Lung (tissue), 12 donors: ENCODE measurements around the gene IPO4. TPM values are rescaled to one million over a fixed set of nuclear protein-coding genes. Genes with fewer than 3 reads are reported as not detected.

Experiments
- ATAC-seq: fragments of 200-7000 bp; cut with Tn5 transposase; one replicate; pipeline ENCODE4 v1.9.1; 2020; ENCODE audit warnings: moderate number of reproducible peaks; ENCODE audit not compliant: insufficient read depth, low FRiP score
- DNase-seq, 3 donors: peaks; one replicate each; pipeline ENCODE4 v3.0.0-alpha.2; 2013 to 2017
- H3K27ac ChIP-seq, 2 donors: one replicate each; pipeline ENCODE4 v1.5.1; 2013; ENCODE audit warnings: mild to moderate bottlenecking in 2 of 2, moderate library complexity in 2 of 2, control low read depth in 1 of 2, inconsistent platforms in 1 of 2, low read depth in 1 of 2, low read length in 1 of 2
- H3K27me3 ChIP-seq, 3 donors: one replicate each; pipeline ENCODE4 v1.5.1; 2013; ENCODE audit warnings: low read length in 2 of 3; ENCODE audit not compliant: control insufficient read depth in 3 of 3, insufficient read depth in 3 of 3
- H3K36me3 ChIP-seq, 4 donors: one replicate each; pipeline ENCODE4 v1.5.1; 2013; ENCODE audit warnings: low read length in 4 of 4, mild to moderate bottlenecking in 1 of 4, moderate library complexity in 1 of 4; ENCODE audit not compliant: control insufficient read depth in 4 of 4, insufficient read depth in 4 of 4
- H3K4me1 ChIP-seq, 5 donors: one replicate each; pipeline ENCODE4 v1.5.1; 2013; ENCODE audit warnings: low read length in 5 of 5, mild to moderate bottlenecking in 2 of 5, moderate library complexity in 1 of 5; ENCODE audit not compliant: control insufficient read depth in 5 of 5, insufficient read depth in 5 of 5
- H3K4me3 ChIP-seq: one replicate; pipeline ENCODE4 v1.5.1; 2013; ENCODE audit warnings: mild to moderate bottlenecking, control low read depth, moderate library complexity
- H3K9ac ChIP-seq, 2 donors: one replicate each; pipeline ENCODE4 v1.5.1; 2013; ENCODE audit warnings: low read length in 2 of 2, control low read depth in 1 of 2; ENCODE audit not compliant: insufficient read depth in 1 of 2
- H3K9me3 ChIP-seq, 4 donors: one replicate each; pipeline ENCODE4 v1.5.1; 2013; ENCODE audit warnings: low read length in 3 of 4, mild to moderate bottlenecking in 1 of 4, moderate library complexity in 1 of 4; ENCODE audit not compliant: control insufficient read depth in 4 of 4, insufficient read depth in 3 of 4
- WGBS, 2 donors: extraction: QIAGEN DNeasy Blood & Tissue Kit; methylation state at CpG; one replicate each; pipeline ENCODE4 v1.1.7; 2013; 5-methylcytosine and 5-hydroxymethylcytosine counted together
- polyA plus RNA-seq, 2 donors: library from polyadenylated mRNA; stranded (reverse); fragments of 200-250 nt; gene quantifications; one replicate each; pipeline ENCODE4 v1.2.1, GENCODE V29; 2013
- total RNA-seq, 2 donors: library from RNA; depleted of rRNA in 1 of 2; stranded (reverse); fragments of >200 nt in 1 of 2; gene quantifications; one replicate each; pipeline ENCODE4 v1.2.1, GENCODE V29; 2014 to 2021
- TF ChIP-seq, protein P1 (sequence below): IDR thresholded peaks from 2 replicates; pipeline ENCODE4 v1.5.1; 2012; ENCODE audit warnings: mild to moderate bottlenecking; ENCODE audit errors: control extremely low read depth, extremely low read depth
- donor health status: control.
- donor health status: control.
- donor health status: Bipolar disorder and iron deficiency.
- donor health status: healthy.
- donor health status: DM: yes; HTN: yes; CAD: no.

IPO4 gene
- total and polyA plus RNA-seq, 4 donors: 13.0 to 78.9 (median 28.4) TPM

DNA sequence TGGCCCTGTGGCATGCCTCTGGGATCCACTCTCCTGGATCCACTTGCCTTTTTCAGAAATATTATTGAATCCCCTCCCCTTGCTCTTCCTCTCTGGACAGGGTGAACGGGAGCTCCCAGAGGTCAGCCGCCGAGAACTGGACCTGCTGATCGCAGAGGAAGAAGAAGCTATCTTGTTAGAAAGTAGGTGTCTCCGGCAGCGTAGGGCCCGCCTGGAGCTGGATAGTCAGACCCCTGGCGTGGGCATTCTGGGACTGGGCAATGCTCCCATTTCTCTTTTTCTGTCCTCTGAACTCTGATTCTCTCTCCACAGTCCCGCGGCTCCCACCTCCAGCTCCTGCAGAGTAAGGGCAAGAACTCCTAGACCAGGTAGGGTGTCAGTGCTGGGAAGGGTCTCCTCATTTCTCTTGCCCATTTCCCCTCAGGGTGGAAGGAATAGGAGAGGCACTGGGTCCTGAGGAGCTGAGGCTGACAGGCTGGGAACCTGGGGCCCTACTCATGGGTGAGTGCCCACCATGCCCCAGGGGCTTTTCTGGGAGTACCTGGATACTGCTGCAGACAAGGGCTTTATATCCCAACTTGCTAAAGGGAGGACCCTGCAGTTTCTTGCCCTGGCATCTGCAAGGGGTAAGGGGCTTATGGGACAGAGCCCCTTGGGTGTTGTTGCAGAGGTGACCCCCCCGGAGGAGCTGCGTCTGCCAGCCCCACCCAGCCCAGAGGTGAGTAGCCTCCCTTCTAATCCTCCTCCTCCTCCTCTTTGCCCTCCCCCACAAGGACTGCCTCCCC, 11.4 kb downstream of the IPO4 start:
- peaks cover 0 to 68% (median 3%) of the 10 kb centered on the region in 4 donors for H3K36me3 ChIP-seq
- H3K27me3 ChIP-seq: no peaks in the 10 kb centered on the region
- no peaks in the 10 kb centered on the region for H3K9me3 ChIP-seq
- H3K4me3 ChIP-seq: no peak overlapping the region
- DNase-seq (no peak), ATAC-seq (no peak)
- no peak overlapping the region for H3K27ac ChIP-seq
- H3K9ac ChIP-seq: no peak overlapping the region
- peaks cover 0 to 9% (median under 1%) of the 10 kb centered on the region in 5 donors for H3K4me1 ChIP-seq
- TF ChIP-seq, protein P1, sequence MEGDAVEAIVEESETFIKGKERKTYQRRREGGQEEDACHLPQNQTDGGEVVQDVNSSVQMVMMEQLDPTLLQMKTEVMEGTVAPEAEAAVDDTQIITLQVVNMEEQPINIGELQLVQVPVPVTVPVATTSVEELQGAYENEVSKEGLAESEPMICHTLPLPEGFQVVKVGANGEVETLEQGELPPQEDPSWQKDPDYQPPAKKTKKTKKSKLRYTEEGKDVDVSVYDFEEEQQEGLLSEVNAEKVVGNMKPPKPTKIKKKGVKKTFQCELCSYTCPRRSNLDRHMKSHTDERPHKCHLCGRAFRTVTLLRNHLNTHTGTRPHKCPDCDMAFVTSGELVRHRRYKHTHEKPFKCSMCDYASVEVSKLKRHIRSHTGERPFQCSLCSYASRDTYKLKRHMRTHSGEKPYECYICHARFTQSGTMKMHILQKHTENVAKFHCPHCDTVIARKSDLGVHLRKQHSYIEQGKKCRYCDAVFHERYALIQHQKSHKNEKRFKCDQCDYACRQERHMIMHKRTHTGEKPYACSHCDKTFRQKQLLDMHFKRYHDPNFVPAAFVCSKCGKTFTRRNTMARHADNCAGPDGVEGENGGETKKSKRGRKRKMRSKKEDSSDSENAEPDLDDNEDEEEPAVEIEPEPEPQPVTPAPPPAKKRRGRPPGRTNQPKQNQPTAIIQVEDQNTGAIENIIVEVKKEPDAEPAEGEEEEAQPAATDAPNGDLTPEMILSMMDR: no peak
- 93 to 97% methylated on average over 12 of the region's 12 CpGs for WGBS, 2 donors

DNA sequence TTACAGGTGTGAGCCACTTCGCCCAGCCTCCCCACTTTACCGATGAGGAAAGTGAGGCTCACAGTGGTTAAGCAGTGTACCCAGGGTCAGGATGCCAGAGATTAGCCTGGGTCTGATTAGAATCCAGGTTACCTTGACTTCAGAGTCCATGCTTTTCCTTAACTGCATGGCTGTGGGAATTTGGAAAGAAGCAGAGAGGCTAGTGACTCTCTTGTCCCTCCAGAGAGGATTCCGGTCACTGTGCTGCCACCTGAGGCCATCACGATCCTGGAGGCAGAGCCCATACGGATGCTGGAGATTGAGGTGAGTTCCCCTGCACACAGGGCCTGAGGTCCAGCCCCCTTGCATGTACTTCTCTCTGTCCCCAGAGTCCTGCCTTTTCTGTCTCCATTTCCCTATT, 12.0 kb downstream of the IPO4 start:
- TF ChIP-seq, protein P1: no peak
- DNase-seq: no peak
- no peaks in the 10 kb centered on the region for H3K27me3 ChIP-seq
- no peak overlapping the region for H3K4me3 ChIP-seq
- no peak overlapping the region for H3K9ac ChIP-seq
- H3K27ac ChIP-seq: no peak overlapping the region
- WGBS, 2 donors: 96 to 98% methylated on average over 5 of the region's 5 CpGs
- peaks cover 0 to 14% (median 4%) of the 10 kb centered on the region in 5 donors for H3K4me1 ChIP-seq
- no peaks in the 10 kb centered on the region for H3K9me3 ChIP-seq
- no peak for ATAC-seq
- peaks cover 0 to 65% (median 3%) of the 10 kb centered on the region in 4 donors for H3K36me3 ChIP-seq

DNA sequence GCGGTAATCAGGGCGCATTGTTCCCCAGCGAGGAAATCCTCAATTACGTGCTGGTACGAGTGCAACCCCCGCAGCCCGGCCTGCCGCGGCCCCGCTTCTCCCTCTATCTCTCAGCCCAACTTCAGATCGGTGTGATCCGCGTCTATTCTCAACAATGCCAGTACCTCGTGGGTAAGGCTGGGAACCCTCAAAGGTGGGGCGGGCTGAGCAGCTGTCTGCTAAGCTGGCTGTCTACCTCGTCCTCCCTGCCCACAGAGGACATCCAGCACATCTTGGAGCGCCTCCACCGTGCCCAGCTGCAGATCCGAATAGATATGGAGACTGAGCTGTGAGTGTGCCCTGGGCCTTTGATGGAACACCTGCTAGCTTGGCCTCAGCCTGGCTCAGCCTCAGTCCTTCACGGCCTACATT, 15.7 kb downstream of the IPO4 start:
- Histone ChIP-seq H3K4me3 (no peak overlapping the region), H3K36me3 (peaks cover 0 to 30% (median 4%) of the 10 kb centered on the region in 4 donors)
- TF ChIP-seq, protein P1: no peak

More for the DNA sequence above, 15.7 kb downstream of the IPO4 start:
- DNase-seq (no peak), ATAC-seq (no peak)
- H3K27ac ChIP-seq: no peak overlapping the region
- WGBS, 2 donors: 69 to 72% methylated on average over 20 of the region's 20 CpGs
- peaks cover 0 to 14% (median 4%) of the 10 kb centered on the region in 5 donors for H3K4me1 ChIP-seq
- no peak overlapping the region for H3K9ac ChIP-seq
- no peaks in the 10 kb centered on the region for H3K27me3 ChIP-seq
- H3K9me3 ChIP-seq: no peaks in the 10 kb centered on the region
